Measurements from ENCODE around the gene RGS2.

DNA sequence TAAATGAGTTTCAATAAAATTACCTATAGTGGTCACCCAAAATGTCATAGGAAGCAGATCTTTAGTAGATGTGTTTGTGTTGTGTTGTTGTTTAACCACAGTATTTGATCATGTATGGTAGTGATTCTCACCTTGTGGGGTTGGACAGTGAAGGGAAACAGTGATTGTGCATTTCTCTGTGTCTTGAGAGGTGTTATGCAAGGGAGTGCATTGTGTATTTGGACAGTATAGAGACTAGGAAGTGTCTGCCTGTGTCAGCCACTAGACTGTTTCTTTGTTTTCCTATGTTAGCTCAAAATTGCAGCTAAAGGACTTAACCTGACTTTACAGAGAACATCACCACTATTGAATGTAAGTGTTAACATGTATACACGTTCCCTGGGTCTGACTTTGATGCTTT is 6.0 kb downstream of the RGS2 start:
- TF ChIP-seq, protein P1, sequence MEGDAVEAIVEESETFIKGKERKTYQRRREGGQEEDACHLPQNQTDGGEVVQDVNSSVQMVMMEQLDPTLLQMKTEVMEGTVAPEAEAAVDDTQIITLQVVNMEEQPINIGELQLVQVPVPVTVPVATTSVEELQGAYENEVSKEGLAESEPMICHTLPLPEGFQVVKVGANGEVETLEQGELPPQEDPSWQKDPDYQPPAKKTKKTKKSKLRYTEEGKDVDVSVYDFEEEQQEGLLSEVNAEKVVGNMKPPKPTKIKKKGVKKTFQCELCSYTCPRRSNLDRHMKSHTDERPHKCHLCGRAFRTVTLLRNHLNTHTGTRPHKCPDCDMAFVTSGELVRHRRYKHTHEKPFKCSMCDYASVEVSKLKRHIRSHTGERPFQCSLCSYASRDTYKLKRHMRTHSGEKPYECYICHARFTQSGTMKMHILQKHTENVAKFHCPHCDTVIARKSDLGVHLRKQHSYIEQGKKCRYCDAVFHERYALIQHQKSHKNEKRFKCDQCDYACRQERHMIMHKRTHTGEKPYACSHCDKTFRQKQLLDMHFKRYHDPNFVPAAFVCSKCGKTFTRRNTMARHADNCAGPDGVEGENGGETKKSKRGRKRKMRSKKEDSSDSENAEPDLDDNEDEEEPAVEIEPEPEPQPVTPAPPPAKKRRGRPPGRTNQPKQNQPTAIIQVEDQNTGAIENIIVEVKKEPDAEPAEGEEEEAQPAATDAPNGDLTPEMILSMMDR (IDR thresholded peaks at IDR 0.05) = no peak
- TF ChIP-seq EZH2 (IDR thresholded peaks at IDR 0.05) = no peak
- TF ChIP-seq EZH2phosphoT487 (IDR thresholded peaks at IDR 0.05) = no peak
